HFFc6 (cell line): ENCODE measurements around the gene TRIM8. TPM values are rescaled to one million over a fixed set of nuclear protein-coding genes. Genes with fewer than 3 reads are reported as not detected.

Experiments
- DNase-seq: peaks from one replicate; pipeline ENCODE4 v3.0.0-alpha.2; 2018
- H3K27ac Mint-ChIP-seq: 2 replicates; pipeline ENCODE4 v1.8.0; 2020; ENCODE audit warnings: mild to moderate bottlenecking, mixed read lengths
- H3K27me3 Mint-ChIP-seq: 2 replicates; pipeline ENCODE4 v1.8.0; 2021; ENCODE audit warnings: mild to moderate bottlenecking, moderate library complexity, mixed read lengths; ENCODE audit not compliant: insufficient read depth
- H3K36me3 Mint-ChIP-seq: 2 replicates; pipeline ENCODE4 v1.8.0; 2021; ENCODE audit warnings: low read depth, mixed read lengths
- H3K4me1 Mint-ChIP-seq: 2 replicates; pipeline ENCODE4 v1.8.0; 2020; ENCODE audit warnings: low read depth, mixed read lengths
- H3K4me3 Mint-ChIP-seq: 2 replicates; pipeline ENCODE4 v1.8.0; 2020; ENCODE audit warnings: mild to moderate bottlenecking, moderate library complexity, mixed read lengths
- H3K9me3 Mint-ChIP-seq: 2 replicates; pipeline ENCODE4 v1.8.0; 2020; ENCODE audit warnings: mild to moderate bottlenecking, mixed read lengths
- CTCF ChIP-seq: fragments of 200-600 bp; sonication (generic); IDR thresholded peaks from 2 replicates; pipeline ENCODE4 v1.5.0; 2021; ENCODE audit warnings: antibody characterized with exemption, mild to moderate bottlenecking
- total RNA-seq, 6 experiments: library from RNA; stranded (reverse); fragmentation: NEBNext Ultra II Directional; extraction: Animal tissue kit (Norgen Biotek cat#: 25700); gene quantifications; 2 replicates in 1 of 6; 3 replicates in 5 of 6; pipeline ENCODE4 v1.2.3, GENCODE V29; 2021

Gene TRIM8
- total RNA-seq, 6 experiments from 2014 or later: 123 to 148 (median 135) TPM

GRCh38 chr10:102620591-102621442, 23.5 kb upstream of the TRIM8 start:
- Mint-ChIP-seq H3K27me3 (no peaks in the 10 kb centered on the region; the same call in 1 of the 2 replicates), H3K36me3 (peaks cover 17% of the 10 kb centered on the region), H3K4me1 (peaks cover 33% of the 10 kb centered on the region), H3K27ac (no peak overlapping the region), H3K4me3 (no peak overlapping the region), H3K9me3 (peaks cover 6% of the 10 kb centered on the region; the same call in 1 of the 2 replicates)
- no peak for DNase-seq
- no peak for TF ChIP-seq CTCF

GRCh38 chr10:102621443-102622325, 22.6 kb upstream of the TRIM8 start:
- Mint-ChIP-seq H3K27me3 (no peaks in the 10 kb centered on the region; the same call in 1 of the 2 replicates), H3K9me3 (peaks cover 6% of the 10 kb centered on the region; the same call in 1 of the 2 replicates), H3K36me3 (peaks cover 17% of the 10 kb centered on the region), H3K27ac (peak overlapping the region; percentile 26; the same call in 1 of the 2 replicates), H3K4me3 (no peak overlapping the region), H3K4me1 (peaks cover 33% of the 10 kb centered on the region)
- TF ChIP-seq CTCF: no peak
- DNase-seq: no peak

GRCh38 chr10:102624094-102624493, 20.2 kb upstream of the TRIM8 start:
- Mint-ChIP-seq H3K36me3 (peaks cover 17% of the 10 kb centered on the region), H3K9me3 (peaks cover 6% of the 10 kb centered on the region; the same call in 1 of the 2 replicates), H3K27me3 (no peaks in the 10 kb centered on the region; the same call in 1 of the 2 replicates), H3K4me1 (peaks cover 53% of the 10 kb centered on the region), H3K4me3 (no peak overlapping the region), H3K27ac (no peak overlapping the region)
- TF ChIP-seq CTCF: no peak
- no peak for DNase-seq

GRCh38 chr10:102624751-102625645, 19.3 kb upstream of the TRIM8 start:
- no peak for TF ChIP-seq CTCF
- Mint-ChIP-seq H3K4me3 (no peak overlapping the region), H3K27ac (0 out of 2 replicates have a peak overlapping the region, but pooled peaks have one; percentile 2), H3K4me1 (peaks cover 62% of the 10 kb centered on the region), H3K36me3 (peaks cover 17% of the 10 kb centered on the region), H3K27me3 (peaks cover 2% of the 10 kb centered on the region), H3K9me3 (peaks cover 6% of the 10 kb centered on the region; the same call in 1 of the 2 replicates)
- DNase-seq: no peak
